SU-DHL-6 (cell line): ENCODE measurements around the gene MRPL39.

Source experiments
- H2AFZ ChIP-seq: fragments of 200-600 bp; sonication (generic); 2 replicates; pipeline ENCODE4 v1.6.1; 2014; ENCODE audit warnings: low read depth, mild to moderate bottlenecking, moderate library complexity, mixed read lengths, antibody characterized with exemption, low read length; ENCODE audit not compliant: severe bottlenecking
- H3F3A ChIP-seq: fragments of 200-600 bp; shearing (Covaris generic); 2 replicates; pipeline ENCODE4 v1.6.0; 2016; ENCODE audit warnings: antibody characterized with exemption, mild to moderate bottlenecking; ENCODE audit not compliant: insufficient read depth
- H3K27ac ChIP-seq: fragments of 200-600 bp; sonication (generic); 2 replicates; pipeline ENCODE4 v1.5.1; 2016; ENCODE audit warnings: low read depth, mild to moderate bottlenecking, low read length, moderate library complexity, mixed read lengths
- H3K27me3 ChIP-seq: fragments of 200-600 bp; sonication (generic), shearing (Covaris generic); 2 replicates; pipeline ENCODE4 v1.6.0; 2014; ENCODE audit warnings: mild to moderate bottlenecking, low read length
- H3K36me3 ChIP-seq: fragments of 200-600 bp; sonication (generic); 2 replicates; pipeline ENCODE4 v1.6.1; 2014; ENCODE audit warnings: mild to moderate bottlenecking, low read length, mixed read lengths
- H3K4me2 ChIP-seq: fragments of 300-600, 200-600 bp; shearing (Covaris generic), sonication (generic); 2 replicates; pipeline ENCODE4 v1.6.0; 2014; ENCODE audit warnings: low read length, low read depth, mild to moderate bottlenecking; ENCODE audit not compliant: poor library complexity, severe bottlenecking
- H3K4me3 ChIP-seq: fragments of 200-600 bp; sonication (generic); 2 replicates; pipeline ENCODE4 v1.5.1; 2014; ENCODE audit warnings: antibody characterized with exemption, low read length, mild to moderate bottlenecking, mixed read lengths; ENCODE audit not compliant: insufficient read depth, poor library complexity, severe bottlenecking
- H3K79me2 ChIP-seq: fragments of 200-600 bp; sonication (generic); 2 replicates; pipeline ENCODE4 v1.6.1; 2014; ENCODE audit warnings: mild to moderate bottlenecking, low read length, moderate library complexity; ENCODE audit not compliant: insufficient read depth
- H3K9ac ChIP-seq: fragments of 200-600 bp; sonication (generic); 2 replicates; pipeline ENCODE4 v1.7.0; 2014; ENCODE audit warnings: mild to moderate bottlenecking, low read length
- H3K9me2 ChIP-seq: fragments of 200-600 bp; sonication (generic); replicated peaks from 2 replicates; pipeline ENCODE4 v1.6.1; 2014; ENCODE audit warnings: low read length; ENCODE audit not compliant: insufficient read depth
- H3K9me3 ChIP-seq: fragments of 200-600 bp; sonication (generic); 2 replicates; pipeline ENCODE4 v1.6.1; 2014; ENCODE audit warnings: low read length, mixed read lengths; ENCODE audit not compliant: insufficient read depth
- H4K20me1 ChIP-seq: fragments of 200-600 bp; sonication (generic); 2 replicates; pipeline ENCODE4 v1.6.1; 2014; ENCODE audit warnings: low read depth, mild to moderate bottlenecking, antibody characterized with exemption, low read length, moderate library complexity, mixed read lengths
- EZH2phosphoT487 ChIP-seq: fragments of 200-600 bp; sonication (generic), shearing (Covaris generic); conservative IDR thresholded peaks from 2 replicates; pipeline ENCODE4 v1.6.1; 2018; ENCODE audit warnings: mild to moderate bottlenecking, antibody characterized with exemption, low read length, moderate library complexity, mixed read lengths
- TF ChIP-seq, protein P1 (sequence below): fragments of 200-600 bp; sonication (generic); IDR thresholded peaks from one replicate; pipeline ENCODE4 v1.5.1; 2017; ENCODE audit warnings: antibody characterized with exemption, mild to moderate bottlenecking, low read length, moderate library complexity; ENCODE audit not compliant: insufficient read depth, poor library complexity, severe bottlenecking

MRPL39 gene

DNA sequence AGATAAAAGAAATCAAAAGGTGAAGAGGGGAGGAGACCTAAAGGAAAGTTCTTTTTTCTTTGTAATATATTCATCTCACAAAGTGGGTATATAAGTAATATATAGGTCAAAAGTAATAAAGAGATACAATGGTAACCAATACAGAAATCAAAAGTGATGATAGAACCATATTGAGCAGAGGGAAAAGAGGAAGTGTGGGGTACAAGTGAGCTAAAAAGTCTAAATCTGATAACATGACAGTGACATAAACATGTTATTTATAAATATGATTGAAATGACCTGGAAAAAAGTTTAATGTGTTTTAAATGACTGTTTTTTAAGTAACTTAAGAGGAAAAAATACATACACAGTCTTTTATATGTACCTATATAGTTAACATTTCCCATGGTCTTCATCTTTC lies 70.5 kb downstream of the MRPL39 start:
- Histone ChIP-seq H3K36me3 (no peaks in the 10 kb centered on the region), H3K9me2 (no peaks in the 10 kb centered on the region), H3K79me2 (no peaks in the 10 kb centered on the region), H4K20me1 (no peaks in the 10 kb centered on the region), H3K9ac (no peak overlapping the region), H3K27ac (no peak overlapping the region), H3K27me3 (no peaks in the 10 kb centered on the region), H3K9me3 (peaks cover 23% of the 10 kb centered on the region; the same call in 1 of the 2 replicates), H3K4me3 (no peak overlapping the region), H3F3A (no peaks in the 10 kb centered on the region), H3K4me2 (no peak overlapping the region), H2AFZ (no peak overlapping the region)
- TF ChIP-seq EZH2phosphoT487 = no peak
- TF ChIP-seq, protein P1, sequence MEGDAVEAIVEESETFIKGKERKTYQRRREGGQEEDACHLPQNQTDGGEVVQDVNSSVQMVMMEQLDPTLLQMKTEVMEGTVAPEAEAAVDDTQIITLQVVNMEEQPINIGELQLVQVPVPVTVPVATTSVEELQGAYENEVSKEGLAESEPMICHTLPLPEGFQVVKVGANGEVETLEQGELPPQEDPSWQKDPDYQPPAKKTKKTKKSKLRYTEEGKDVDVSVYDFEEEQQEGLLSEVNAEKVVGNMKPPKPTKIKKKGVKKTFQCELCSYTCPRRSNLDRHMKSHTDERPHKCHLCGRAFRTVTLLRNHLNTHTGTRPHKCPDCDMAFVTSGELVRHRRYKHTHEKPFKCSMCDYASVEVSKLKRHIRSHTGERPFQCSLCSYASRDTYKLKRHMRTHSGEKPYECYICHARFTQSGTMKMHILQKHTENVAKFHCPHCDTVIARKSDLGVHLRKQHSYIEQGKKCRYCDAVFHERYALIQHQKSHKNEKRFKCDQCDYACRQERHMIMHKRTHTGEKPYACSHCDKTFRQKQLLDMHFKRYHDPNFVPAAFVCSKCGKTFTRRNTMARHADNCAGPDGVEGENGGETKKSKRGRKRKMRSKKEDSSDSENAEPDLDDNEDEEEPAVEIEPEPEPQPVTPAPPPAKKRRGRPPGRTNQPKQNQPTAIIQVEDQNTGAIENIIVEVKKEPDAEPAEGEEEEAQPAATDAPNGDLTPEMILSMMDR = no peak

DNA sequence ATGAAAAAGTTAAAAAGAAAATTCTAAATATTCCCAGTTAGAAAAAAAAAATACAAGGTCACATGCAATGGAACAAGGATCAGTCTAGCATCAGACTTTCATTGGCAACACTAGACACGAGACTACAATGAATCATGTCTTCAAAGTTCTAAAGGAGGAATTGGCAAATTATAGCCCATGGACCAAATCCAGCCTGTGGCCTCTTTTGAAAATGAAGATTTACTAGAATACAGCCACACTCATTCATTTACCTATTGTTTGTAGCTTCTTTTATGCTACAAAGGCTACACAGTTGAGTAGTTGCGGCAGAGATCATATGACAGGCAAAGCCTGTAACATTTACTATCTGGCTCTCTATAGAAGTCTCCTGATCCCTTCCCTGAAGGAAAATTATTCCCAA lies 71.4 kb downstream of the MRPL39 start:
- Histone ChIP-seq H3K9ac (no peak overlapping the region), H3F3A (no peaks in the 10 kb centered on the region), H3K36me3 (no peaks in the 10 kb centered on the region), H3K4me2 (no peak overlapping the region), H3K27ac (no peak overlapping the region), H2AFZ (no peak overlapping the region), H3K79me2 (no peaks in the 10 kb centered on the region), H3K9me2 (no peaks in the 10 kb centered on the region), H4K20me1 (no peaks in the 10 kb centered on the region), H3K27me3 (no peaks in the 10 kb centered on the region), H3K4me3 (no peak overlapping the region), H3K9me3 (peaks cover 23% of the 10 kb centered on the region; the same call in 1 of the 2 replicates)
- no peak for TF ChIP-seq EZH2phosphoT487
- TF ChIP-seq, protein P1 = no peak
